ENCODE measurements around the gene FOXP1. TPM values are rescaled to one million over a fixed set of nuclear protein-coding genes. Genes with fewer than 3 reads are reported as not detected.

The FOXP1 gene
- total and polyA plus RNA-seq, 2 of the 8 experiments (the other 6 are each of a cell fraction or from before 2014, with no cell fraction given) = 13.9 to 25.4 TPM

DNA sequence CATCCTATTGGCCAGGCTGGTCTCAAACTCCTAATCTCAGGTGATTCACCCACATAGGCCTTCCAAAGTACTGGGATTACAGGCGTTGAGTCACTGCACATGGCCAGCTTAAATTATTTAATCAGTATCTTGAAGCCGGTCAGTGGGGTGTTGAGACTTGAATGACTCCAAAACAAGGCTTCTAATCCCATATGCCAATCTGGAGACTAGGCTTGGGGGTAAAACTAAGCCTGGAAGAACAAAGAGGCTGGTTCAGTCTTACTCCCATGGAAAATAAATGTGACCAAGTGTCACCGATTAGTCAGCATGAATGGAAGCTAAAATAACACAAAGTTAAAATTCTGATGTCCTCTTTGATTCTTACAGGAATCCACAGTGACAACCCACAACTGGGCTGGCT is 509.1 kb downstream of the FOXP1 start:
- Histone ChIP-seq H3K79me1 (ENCODE audit: low read depth, low read length) (no peaks in the 10 kb centered on the region), H3K23ac (ENCODE audit: insufficient read length) (no peak overlapping the region), H2BK120ac (replicated peaks; ENCODE audit: low read depth, low read length) (no peak overlapping the region), H3K9ac (replicated peaks in 1 of 4; ENCODE audit: extremely low read depth in 1 of 4, low read depth in 3 of 4, low read length in 3 of 4) (no peak overlapping the region), H3K79me2 (ENCODE audit: control insufficient read depth in 1 of 2, insufficient read depth in 2 of 2, low read length in 2 of 2) (no peaks in the 10 kb centered on the region), H3K23me2 (ENCODE audit: low read depth, low read length) (no peaks in the 10 kb centered on the region), H3K4me1 (replicated peaks in 1 of 4; ENCODE audit: control insufficient read depth in 3 of 4, insufficient read depth in 4 of 4, low read length in 3 of 4) (peaks cover 0 to 15% (median 6%) of the 10 kb centered on the region in 4 experiments; a peak in 5 of 7 replicates), H3K36me3 (ENCODE audit: control insufficient read depth in 2 of 4, insufficient read depth in 4 of 4, low read length in 3 of 4) (no peaks in the 10 kb centered on the region), H4K20me1 (replicated peaks in 1 of 2; ENCODE audit: control insufficient read depth in 1 of 2, insufficient read depth in 2 of 2, low read length in 2 of 2) (no peaks in the 10 kb centered on the region), H3K14ac (ENCODE audit: insufficient read length) (no peak overlapping the region), H3K56ac (replicated peaks; ENCODE audit: insufficient read length, low read depth, low read length) (no peak overlapping the region), H3K4me2 (ENCODE audit: insufficient read depth in 1 of 2, low read depth in 2 of 2, low read length in 2 of 2) (no peak overlapping the region), H3K27me3 (replicated peaks in 1 of 4; ENCODE audit: control insufficient read depth in 3 of 4, extremely low read depth in 1 of 4, insufficient read depth in 3 of 4, low read length in 3 of 4) (peaks cover 0 to 1% (median 0%) of the 10 kb centered on the region in 4 experiments; a peak in 1 of 7 replicates), H4K5ac (ENCODE audit: insufficient read length, low read depth, low read length) (no peak overlapping the region), H2BK12ac (ENCODE audit: low read depth, low read length) (no peak overlapping the region), H4K8ac (ENCODE audit: extremely low read depth, insufficient read depth, low read length) (no peak overlapping the region), H4K91ac (replicated peaks; ENCODE audit: insufficient read length, low read length) (no peak overlapping the region), H2BK20ac (ENCODE audit: low read length) (no peak overlapping the region), H3K4me3 (ENCODE audit: extremely low read depth in 1 of 4, insufficient read depth in 2 of 4, low read depth in 3 of 4, low read length in 4 of 4) (no peak overlapping the region), H2AK5ac (ENCODE audit: low read depth, low read length) (no peak overlapping the region), H3K18ac (ENCODE audit: extremely low read depth, low read length) (no peak overlapping the region), H2BK15ac (ENCODE audit: low read length) (no peak overlapping the region), H2AFZ (ENCODE audit: low read length) (no peak overlapping the region), H2BK5ac (ENCODE audit: low read depth, low read length) (no peak overlapping the region), H3K4ac (replicated peaks; ENCODE audit: insufficient read length, low read depth, low read length) (no peak overlapping the region), H3K9me3 (ENCODE audit: insufficient read depth in 2 of 2, low read depth in 1 of 2, low read length in 1 of 2) (no peaks in the 10 kb centered on the region), H3K27ac (ENCODE audit: low read depth, low read length) (peak overlapping the region; percentile 35; the same call in 1 of the 2 replicates)
- WGBS, 2 experiments (ENCODE audit: extremely low coverage in 1 of 2, insufficient coverage in 1 of 2, insufficient read length in 1 of 2, insufficient replicate concordance in 2 of 2, low coverage in 1 of 2, low lambda C conversion rate in 2 of 2, missing lambda C conversion rate in 1 of 2) = 90% methylated on average over 3 of the region's 3 CpGs; no CpG with 5 or more reads in 1 of the 2 experiments
- no peak for DNase-seq (ENCODE audit: low read depth in 1 of 2, low spot score in 2 of 2)
- ChIA-PET CTCF (ENCODE audit: partially characterized antibody) (interaction anchor here (0.7 kb wide), 1 partner anchor 57 kb away, joined by 3 read pairs; no protein-coding TSS in a partner anchor), POLR2A (ENCODE audit: partially characterized antibody) (interaction anchor here (0.7 kb wide), 1 partner anchor 58 kb away, joined by 3 read pairs; no protein-coding TSS in a partner anchor)
- FAIRE-seq = no peak
- TF ChIP-seq, protein P1, sequence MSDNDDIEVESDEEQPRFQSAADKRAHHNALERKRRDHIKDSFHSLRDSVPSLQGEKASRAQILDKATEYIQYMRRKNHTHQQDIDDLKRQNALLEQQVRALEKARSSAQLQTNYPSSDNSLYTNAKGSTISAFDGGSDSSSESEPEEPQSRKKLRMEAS (IDR thresholded peaks at IDR 0.05) = no peak
- TF ChIP-seq SUZ12 (IDR thresholded peaks at IDR 0.05; ENCODE audit: low read length) (no peak), EZH2 (IDR thresholded peaks at IDR 0.05; ENCODE audit: low read depth, low read length, severe bottlenecking) (no peak), FOSL1 (IDR thresholded peaks at IDR 0.05; ENCODE audit: insufficient read depth, low read depth, low read length) (no peak), BRCA1 (IDR thresholded peaks at IDR 0.05; ENCODE audit: low read depth, low read length) (no peak), BCL11A (IDR thresholded peaks at IDR 0.05; ENCODE audit: low read depth in 2 of 2, low read length in 2 of 2) (no peak), RXRA (IDR thresholded peaks at IDR 0.05; ENCODE audit: insufficient read depth, low read depth, low read length) (no peak), RAD21 (IDR thresholded peaks at IDR 0.05 in 1 of 2, conservative IDR thresholded peaks at IDR 0.05 in 1 of 2; ENCODE audit: low read depth in 2 of 2, low read length in 2 of 2) (no peak), NANOG (IDR thresholded peaks at IDR 0.05; ENCODE audit: insufficient read depth, low read depth, low read length, poor library complexity, severe bottlenecking) (no peak)
- TF ChIP-seq, protein P2, sequence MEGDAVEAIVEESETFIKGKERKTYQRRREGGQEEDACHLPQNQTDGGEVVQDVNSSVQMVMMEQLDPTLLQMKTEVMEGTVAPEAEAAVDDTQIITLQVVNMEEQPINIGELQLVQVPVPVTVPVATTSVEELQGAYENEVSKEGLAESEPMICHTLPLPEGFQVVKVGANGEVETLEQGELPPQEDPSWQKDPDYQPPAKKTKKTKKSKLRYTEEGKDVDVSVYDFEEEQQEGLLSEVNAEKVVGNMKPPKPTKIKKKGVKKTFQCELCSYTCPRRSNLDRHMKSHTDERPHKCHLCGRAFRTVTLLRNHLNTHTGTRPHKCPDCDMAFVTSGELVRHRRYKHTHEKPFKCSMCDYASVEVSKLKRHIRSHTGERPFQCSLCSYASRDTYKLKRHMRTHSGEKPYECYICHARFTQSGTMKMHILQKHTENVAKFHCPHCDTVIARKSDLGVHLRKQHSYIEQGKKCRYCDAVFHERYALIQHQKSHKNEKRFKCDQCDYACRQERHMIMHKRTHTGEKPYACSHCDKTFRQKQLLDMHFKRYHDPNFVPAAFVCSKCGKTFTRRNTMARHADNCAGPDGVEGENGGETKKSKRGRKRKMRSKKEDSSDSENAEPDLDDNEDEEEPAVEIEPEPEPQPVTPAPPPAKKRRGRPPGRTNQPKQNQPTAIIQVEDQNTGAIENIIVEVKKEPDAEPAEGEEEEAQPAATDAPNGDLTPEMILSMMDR (IDR thresholded peaks at IDR 0.05; ENCODE audit: control extremely low read depth in 1 of 3, insufficient read depth in 1 of 3, low read depth in 1 of 3, low read length in 3 of 3) = no peak

Data from H1 (cell line).